ENCODE data around the gene ABCF1. TPM values are rescaled to one million over a fixed set of nuclear protein-coding genes. Genes with fewer than 3 reads are reported as not detected.

ABCF1 gene
- total RNA-seq, 1 donor from 2014 or later, result 24.4 TPM

- peak; percentile 98 for DNase-seq (ENCODE audit: low spot score)
- ATAC-seq, result peak; percentile 84
Measured at GRCh38 chr6:30617565-30618269, 46.5 kb downstream of the ABCF1 start, which contains the start of gene MRPS18B. Gene MRPS18B, plus strand, starts transcription at chr6:30617840. Its CDS starts 26 bp downstream, at chr6:30617866.

DNA sequence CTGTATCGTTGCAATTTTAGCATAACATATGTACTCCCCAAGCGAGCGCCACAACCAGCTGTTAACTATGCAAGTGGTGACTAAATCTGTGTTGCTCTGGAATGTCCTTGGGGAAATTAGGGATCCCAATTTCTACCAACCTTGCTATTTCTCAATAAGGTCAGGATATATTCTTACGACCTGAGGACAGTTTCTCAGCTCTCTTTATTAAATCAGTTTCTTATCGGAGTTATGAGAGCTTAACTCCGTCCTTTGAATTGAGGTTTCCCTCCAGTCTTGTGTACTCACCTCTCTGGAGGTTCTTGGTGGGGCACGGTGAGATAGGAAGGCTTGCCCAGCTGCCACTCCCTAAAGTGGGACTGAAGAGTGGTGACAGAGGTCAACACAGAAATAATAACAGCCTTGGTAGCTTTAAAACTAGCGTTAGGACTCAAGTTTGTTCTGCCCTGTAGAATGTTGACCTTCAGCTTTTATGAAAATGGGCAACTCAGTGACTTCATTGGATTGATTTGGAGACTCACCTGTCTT, 47.1 kb downstream of the ABCF1 start:
- no peak for ATAC-seq
- DNase-seq (ENCODE audit: low spot score), result no peak

- ATAC-seq (no peak), DNase-seq (ENCODE audit: low spot score) (no peak)
Measured at GRCh38 chr6:30619561-30619960, 48.3 kb downstream of the ABCF1 start.

DNA sequence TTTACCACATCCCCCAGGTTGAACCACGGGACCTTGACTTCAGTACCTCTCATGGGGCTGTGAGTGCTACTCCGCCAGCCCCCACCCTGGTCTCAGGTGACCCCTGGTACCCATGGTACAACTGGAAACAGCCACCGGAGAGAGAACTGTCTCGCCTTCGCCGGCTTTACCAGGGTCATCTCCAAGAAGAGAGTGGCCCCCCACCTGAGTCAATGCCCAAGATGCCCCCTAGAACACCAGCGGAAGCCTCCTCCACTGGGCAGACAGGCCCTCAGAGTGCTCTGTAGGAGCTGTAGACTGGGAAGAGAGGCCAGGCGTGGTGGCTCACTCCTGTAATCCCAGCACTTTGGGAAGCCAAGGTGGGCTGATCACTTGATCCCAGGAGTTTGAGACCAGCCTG, 54.3 kb downstream of the ABCF1 start:
- DNase-seq (ENCODE audit: low spot score), result no peak

DNA sequence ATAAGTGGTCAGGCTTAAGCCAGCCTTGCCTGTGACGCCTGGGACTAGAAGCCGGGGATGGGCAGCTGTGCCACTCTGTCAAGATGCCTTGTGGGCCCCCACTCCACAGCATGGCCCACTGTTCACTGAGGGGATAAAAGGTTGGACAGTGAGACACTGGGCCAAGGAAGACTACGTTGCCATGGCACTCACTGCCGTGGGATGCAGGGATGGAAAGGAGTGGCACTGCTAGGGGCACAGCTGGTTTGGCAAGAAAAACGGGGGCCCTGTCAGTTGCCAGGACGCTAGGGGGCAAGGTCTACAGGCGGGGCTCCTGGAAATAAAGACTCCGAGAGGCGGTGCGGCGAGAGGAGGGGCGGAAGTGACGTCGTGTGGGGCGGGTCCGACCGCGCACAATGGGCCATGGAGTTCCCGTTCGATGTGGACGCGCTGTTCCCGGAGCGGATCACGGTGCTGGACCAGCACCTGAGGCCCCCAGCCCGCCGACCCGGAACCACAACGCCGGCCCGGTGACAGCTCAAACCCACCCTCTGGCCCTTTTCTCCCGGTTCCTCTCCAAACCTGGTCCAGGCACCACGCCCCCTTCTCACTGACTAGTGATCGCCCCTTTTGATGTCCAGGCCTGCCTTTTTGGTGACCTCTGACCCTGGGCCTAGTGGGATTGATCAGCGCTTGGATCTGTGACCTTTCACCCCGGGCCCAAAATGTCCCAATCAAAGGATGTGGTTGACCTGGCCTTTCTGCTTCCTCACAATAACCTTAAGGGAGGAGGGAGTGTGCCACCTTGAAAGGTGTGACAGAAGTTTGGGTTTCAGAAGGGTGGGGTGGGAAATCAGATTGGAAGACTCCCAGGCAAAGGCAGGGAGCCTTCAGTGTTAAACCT, 55.5 kb downstream of the ABCF1 start, which contains the start of gene ATAT1:
ATAT1 (plus strand) TSS at position 391 of the 883 bp plus-strand sequence.
- peak; percentile 90 for DNase-seq (ENCODE audit: low spot score)
- peak; percentile 97 for ATAC-seq

More for the DNA sequence above, 54.3 kb downstream of the ABCF1 start:
- ATAC-seq, result no peak

- no peak for DNase-seq (ENCODE audit: low spot score)
- ATAC-seq, result no peak
Measured at GRCh38 chr6:30635834-30636233, 64.6 kb downstream of the ABCF1 start.

- ATAC-seq (peak; percentile 92), DNase-seq (ENCODE audit: low spot score) (no peak)
Measured at GRCh38 chr6:30640481-30640880, 69.2 kb downstream of the ABCF1 start.

DNA sequence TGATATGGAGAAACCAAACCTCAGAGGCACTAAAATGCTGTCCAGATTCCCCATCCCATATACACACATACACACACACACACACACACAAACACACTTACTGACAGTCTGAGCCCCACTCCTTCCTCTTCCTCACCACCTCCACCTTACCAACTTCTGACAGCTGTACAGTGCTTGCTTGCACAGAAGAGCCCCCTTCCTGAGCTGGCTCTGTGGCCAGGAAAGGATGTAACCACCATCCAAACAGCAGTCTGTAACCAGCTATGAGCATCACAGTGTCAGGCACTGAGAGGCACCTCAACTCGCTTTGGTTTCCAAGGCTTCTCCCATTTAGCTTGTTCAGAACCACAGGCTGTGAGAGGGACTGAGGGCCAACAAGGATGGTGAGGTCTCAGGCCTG, 69.8 kb downstream of the ABCF1 start:
- ATAC-seq (peak; percentile 5), DNase-seq (ENCODE audit: low spot score) (no peak)

Other genes with a start within 250 kb of the ABCF1 start
- 6.8 TPM for gene TRIM39, start 244.5 kb upstream of the ABCF1 start, total RNA-seq
- 16.1 TPM for gene RPP21, start 226.3 kb upstream of the ABCF1 start, total RNA-seq
- 141 TPM for gene HLA-E, start 81.9 kb upstream of the ABCF1 start, total RNA-seq
- gene GNL1, start 15.0 kb upstream of the ABCF1 start, total RNA-seq, result 24.0 TPM
- gene PRR3, start 14.1 kb upstream of the ABCF1 start, total RNA-seq, result 2.3 TPM
- gene PPP1R10, start 45.8 kb downstream of the ABCF1 start, total RNA-seq, result 49.8 TPM
- 53.3 TPM for gene MRPS18B, start 46.4 kb downstream of the ABCF1 start, total RNA-seq
- 5.1 TPM for gene ATAT1, start 55.4 kb downstream of the ABCF1 start, total RNA-seq
- 13.8 TPM for gene C6orf136, start 75.7 kb downstream of the ABCF1 start, total RNA-seq
- gene DHX16, start 101.6 kb downstream of the ABCF1 start, total RNA-seq, result 15.2 TPM
- 10.6 TPM for gene PPP1R18, start 115.2 kb downstream of the ABCF1 start, total RNA-seq
- gene NRM, start 119.5 kb downstream of the ABCF1 start, total RNA-seq, result 1.8 TPM
- gene MDC1, start 145.8 kb downstream of the ABCF1 start, total RNA-seq, result 13.7 TPM
- gene TUBB, start 148.9 kb downstream of the ABCF1 start, total RNA-seq, result 219 TPM
- gene FLOT1, start 171.2 kb downstream of the ABCF1 start, total RNA-seq, result 45.9 TPM
- 5.8 TPM for gene IER3, start 173.1 kb downstream of the ABCF1 start, total RNA-seq

Measured in left lobe of liver (tissue), 2 donors.